Right ventricle myocardium inferior (tissue), 1 donor: ENCODE results near the gene E4F1. TPM values are rescaled to one million over a fixed set of nuclear protein-coding genes. Genes with fewer than 3 reads are reported as not detected.
A peak's percentile ranks its signal among the peaks of the same experiment; 100 is the strongest.
"Not testable (repeated sequence)": the region's sequence is repeated elsewhere in the genome, so short reads cannot be mapped to it uniquely, and the experiment has no call there.

ENCODE experiments used
- ATAC-seq: fragments of 200-7000 bp; cut with Tn5 transposase; one replicate; pipeline ENCODE4 v1.9.1; 2020; ENCODE audit warnings: mild to moderate bottlenecking, moderate library complexity
- DNase-seq: peaks from one replicate; pipeline ENCODE4 v3.0.0; 2021; ENCODE audit errors: missing footprints
- intact Hi-C: fragments of 100-400 bp; cut with DNase I; formaldehyde crosslinking; loops from one replicate; pipeline ENCODE4 v1.11.0; 2022
- total RNA-seq: library from RNA; stranded (reverse); fragmentation: NEBNext Ultra II Directional; extraction: Animal tissue kit (Norgen Biotek cat#: 25700); gene quantifications from one replicate; pipeline ENCODE4 v1.2.1, GENCODE V29; 2021
- donor health status: DM: no; HTN: yes; CAD: no; lungs with severe emphysema.

E4F1 gene
- total RNA-seq, 1 donor from 2014 or later: 14.1 TPM

DNA sequence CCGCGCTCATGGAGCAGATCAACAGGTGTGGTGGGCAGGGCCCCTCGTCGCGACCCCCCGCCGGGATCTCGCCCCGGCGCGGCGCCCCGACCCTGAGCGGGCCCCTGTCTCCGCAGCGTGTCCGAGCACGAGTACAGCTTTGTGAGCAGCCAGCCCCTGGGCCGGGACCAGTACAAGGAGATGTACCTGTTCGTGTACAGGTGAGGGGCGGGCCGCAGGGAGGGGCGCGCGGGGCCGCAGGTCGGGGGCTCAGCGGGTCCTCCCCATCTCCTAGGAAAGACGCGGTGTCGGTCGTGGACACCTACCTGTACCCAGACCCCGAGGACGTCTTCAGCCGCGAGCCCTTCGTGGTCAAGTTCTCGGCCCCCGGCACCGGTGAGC lies 13.7 kb downstream of the E4F1 start:
- DNase-seq (no peak), ATAC-seq (no peak)
- intact Hi-C loops: no loop called here

- intact Hi-C loops: no loop called here
- ATAC-seq: peak; percentile 37
- peak; percentile 50 for DNase-seq
Observed at GRCh38 chr16:2237493-2238149, 14.2 kb downstream of the E4F1 start.

DNA sequence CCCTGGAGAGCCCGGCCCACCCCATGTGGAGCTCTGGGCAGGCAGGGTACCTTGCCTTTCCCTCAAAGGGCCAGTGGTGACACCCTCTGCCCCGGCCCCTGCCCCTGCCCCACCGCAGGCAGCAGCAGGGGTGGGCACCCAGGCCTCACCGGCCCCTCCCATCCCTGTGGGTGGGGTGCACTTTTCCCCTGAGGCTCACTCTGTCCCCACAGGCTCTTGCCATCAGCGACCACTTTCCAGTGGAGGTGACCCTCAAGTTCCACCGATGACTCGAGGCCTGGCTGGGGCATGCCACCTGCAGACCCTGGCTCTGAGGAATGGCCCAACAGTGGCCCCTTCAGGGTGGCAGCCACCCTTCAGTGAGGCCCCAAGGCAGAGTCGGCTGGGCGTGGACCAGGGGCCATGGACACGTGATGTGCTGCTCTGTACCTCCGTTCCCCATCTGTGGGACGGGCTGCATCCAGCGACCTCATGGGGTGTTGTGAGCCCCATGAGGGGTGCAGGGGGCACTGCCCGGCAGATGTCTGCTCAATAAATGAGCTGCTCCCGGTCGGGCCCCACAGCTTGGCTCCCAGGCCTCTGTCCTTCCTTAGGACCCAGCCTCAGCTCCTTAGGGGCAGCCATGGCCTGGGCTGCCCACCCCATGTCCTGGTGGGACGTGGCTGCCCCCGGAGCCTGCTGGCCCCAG lies 14.9 kb downstream of the E4F1 start:
- DNase-seq: peak; percentile 25
- intact Hi-C loops: no loop called here
- peak; percentile 11 for ATAC-seq

- peak; percentile 53 for DNase-seq
- no peak for ATAC-seq
- intact Hi-C loops: no loop called here
Observed at GRCh38 chr16:2238838-2239675, 15.7 kb downstream of the E4F1 start.

GRCh38 chr16:2240331-2240730 lies 16.9 kb downstream of the E4F1 start:
- intact Hi-C loops: not testable (repeated sequence)

GRCh38 chr16:2242598-2242997 lies 19.2 kb downstream of the E4F1 start:
- ATAC-seq: no peak
- intact Hi-C loops: no loop called here
- no peak for DNase-seq

More at GRCh38 chr16:2240331-2240730, 16.9 kb downstream of the E4F1 start:
- ATAC-seq, DNase-seq: not testable (repeated sequence)

DNA sequence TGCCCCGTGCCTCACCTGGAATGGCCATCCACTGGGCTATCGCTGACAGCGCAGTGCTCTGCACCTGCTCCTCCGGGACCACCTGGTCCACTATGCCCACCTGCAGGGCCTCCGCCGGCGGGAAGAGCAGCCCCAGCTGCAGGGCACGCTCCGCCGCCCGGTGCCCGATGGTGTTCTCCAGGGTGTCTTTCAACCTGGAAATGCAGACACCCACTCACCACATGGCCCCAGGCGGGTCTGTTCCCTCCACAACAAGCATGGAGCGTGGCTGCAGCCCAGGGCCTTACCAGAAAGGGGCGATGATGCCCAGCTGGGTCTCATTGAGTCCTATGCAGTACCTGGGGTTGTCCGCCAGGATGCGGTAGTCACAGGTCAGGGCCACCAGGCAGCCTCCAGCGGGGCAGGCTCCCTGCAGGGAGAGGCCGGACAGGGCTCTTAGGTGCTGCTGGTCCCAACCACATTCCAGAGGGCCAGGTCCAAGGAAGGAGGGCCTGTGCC lies 19.7 kb downstream of the E4F1 start:
- no peak for ATAC-seq
- no peak for DNase-seq
- intact Hi-C loops: no loop called here

- DNase-seq (no peak), ATAC-seq (no peak)
- intact Hi-C loops: no loop called here
Observed at GRCh38 chr16:2243781-2244180, 20.4 kb downstream of the E4F1 start.

DNA sequence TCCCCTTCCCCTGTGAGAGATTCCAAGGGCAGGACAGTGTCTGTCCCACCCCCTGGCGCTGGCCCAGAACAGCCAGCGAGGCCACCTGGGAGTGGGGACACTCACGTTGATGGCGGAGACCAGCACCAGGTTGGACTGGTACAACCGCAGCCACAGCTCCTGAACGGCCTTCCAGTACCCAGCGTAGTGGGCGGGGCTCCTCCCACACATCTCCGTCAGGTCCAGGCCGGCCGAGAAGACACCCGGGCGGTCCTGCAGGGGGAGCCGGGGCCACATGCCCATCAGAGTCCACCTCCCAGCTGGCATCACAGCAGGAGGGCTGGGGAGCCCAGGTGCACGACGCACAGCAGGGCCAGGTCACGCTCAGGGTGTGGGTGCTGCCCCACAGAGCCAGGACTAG lies 20.9 kb downstream of the E4F1 start:
- ATAC-seq (no peak), DNase-seq (no peak)
- intact Hi-C loops: no loop called here

- intact Hi-C loops: no loop called here
- DNase-seq (no peak), ATAC-seq (no peak)
Observed at GRCh38 chr16:2244926-2245795, 21.8 kb downstream of the E4F1 start.

- intact Hi-C loops: no loop called here
- peak; percentile 58 for DNase-seq
- no peak for ATAC-seq
Observed at GRCh38 chr16:2246301-2246885, 23.0 kb downstream of the E4F1 start.

GRCh38 chr16:2250652-2251295 lies 27.4 kb downstream of the E4F1 start:
- intact Hi-C loops: loop anchor here (1.0 to 5.0 kb wide), 4 partner anchors 18 to 93 kb away; partner anchors contain the start of genes MLST8, RNPS1 and TRAF7
- ATAC-seq: no peak

DNA sequence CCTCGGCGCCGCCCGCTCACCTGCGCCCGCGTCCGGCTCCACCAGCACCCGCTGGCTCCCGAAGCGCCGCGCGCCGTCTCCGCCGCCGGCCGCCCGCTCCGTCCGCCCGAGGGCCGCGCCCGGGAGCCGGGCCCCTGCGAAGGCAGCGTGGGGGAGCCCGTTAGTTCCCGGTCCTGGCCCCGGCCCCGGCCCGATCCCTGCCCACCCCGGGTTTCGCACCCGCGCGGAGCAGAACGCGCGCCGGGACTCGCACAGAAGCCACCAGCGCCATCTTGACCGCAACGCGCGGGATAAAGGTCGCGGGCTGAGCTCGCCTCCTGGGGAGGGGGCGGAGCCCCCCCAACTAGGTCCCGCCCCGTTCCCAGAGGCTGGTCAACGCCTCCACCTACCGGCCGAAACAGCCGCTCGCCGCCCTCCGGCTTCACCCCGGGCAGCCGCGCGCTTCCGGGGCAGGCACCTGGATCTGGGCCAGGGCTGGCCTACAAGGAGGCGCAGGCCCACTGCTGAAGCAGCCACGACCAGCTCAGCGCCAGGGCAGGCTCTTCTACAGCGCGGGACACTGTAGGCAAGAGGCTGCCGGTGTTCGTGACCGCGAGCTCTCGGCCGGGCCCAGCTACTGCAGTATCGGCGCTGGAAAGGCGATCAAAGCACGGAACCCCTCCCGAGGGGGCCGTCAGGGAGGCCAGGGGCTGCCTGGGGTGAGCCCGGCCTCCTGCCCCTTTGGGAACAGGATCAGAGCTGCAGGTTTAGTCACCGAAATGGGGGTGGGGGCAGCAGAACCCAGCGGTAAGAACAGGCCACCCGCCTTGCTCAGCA lies 28.1 kb downstream of the E4F1 start, which contains the start of gene ECI1:
ECI1 (minus strand) TSS at position 292 of the 816 bp plus-strand sequence; CDS start at position 271, 21 bp downstream.
- peak; percentile 98 for DNase-seq
- intact Hi-C loops: loop anchor here (1.0 to 5.0 kb wide), 4 partner anchors 17 to 94 kb away; partner anchors contain the start of genes MLST8, RNPS1 and TRAF7
- ATAC-seq: peak; percentile 99

More at GRCh38 chr16:2250652-2251295, 27.4 kb downstream of the E4F1 start:
- peak; percentile 73 for DNase-seq

- ATAC-seq (no peak), DNase-seq (peak; percentile 45)
- intact Hi-C loops: loop anchor here (5.0 kb wide), 2 partner anchors 45 to 95 kb away; partner anchors contain the start of genes MLST8 and TRAF7
Observed at GRCh38 chr16:2252806-2253148, 29.4 kb downstream of the E4F1 start.

GRCh38 chr16:2253293-2253692 lies 29.9 kb downstream of the E4F1 start:
- DNase-seq: peak; percentile 44
- intact Hi-C loops: loop anchor here (5.0 kb wide), 2 partner anchors 46 to 96 kb away; partner anchors contain the start of genes MLST8 and TRAF7
- no peak for ATAC-seq

DNA sequence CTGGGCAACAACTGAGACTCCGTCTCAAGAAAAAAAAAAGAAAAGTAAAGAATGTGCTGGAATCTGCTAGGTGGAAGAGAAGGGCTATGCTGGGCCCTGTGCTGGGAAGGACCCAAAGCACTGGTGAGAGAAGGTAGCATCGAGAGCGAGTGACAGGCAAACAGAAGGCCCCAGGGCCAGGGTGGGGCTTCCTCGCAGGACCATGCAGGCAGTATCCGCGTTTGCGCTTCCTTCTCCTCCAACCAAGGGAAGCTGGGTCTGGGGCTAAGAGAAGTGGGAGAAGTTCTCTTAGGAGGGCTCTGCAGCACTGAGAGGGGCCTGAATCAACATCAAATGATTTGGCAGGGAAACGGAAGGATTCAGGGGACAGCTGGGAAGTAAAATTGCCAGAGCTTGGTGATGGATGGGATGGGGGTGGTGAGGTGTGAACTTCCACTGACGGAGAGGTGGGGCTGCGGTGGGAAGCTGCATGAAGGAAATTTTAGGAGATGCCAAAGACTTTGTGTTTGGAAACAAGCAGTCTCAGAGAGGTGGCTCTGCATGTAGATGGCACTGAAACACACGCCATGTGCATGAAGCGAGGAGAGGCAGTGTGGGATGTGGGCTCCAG lies 33.2 kb downstream of the E4F1 start:
- DNase-seq: peak; percentile 16
- ATAC-seq: no peak
- intact Hi-C loops: no loop called here
